Measurements from ENCODE around the gene NGB.
A peak's percentile ranks its signal among the peaks of the same experiment; 100 is the strongest.

The NGB gene

DNA sequence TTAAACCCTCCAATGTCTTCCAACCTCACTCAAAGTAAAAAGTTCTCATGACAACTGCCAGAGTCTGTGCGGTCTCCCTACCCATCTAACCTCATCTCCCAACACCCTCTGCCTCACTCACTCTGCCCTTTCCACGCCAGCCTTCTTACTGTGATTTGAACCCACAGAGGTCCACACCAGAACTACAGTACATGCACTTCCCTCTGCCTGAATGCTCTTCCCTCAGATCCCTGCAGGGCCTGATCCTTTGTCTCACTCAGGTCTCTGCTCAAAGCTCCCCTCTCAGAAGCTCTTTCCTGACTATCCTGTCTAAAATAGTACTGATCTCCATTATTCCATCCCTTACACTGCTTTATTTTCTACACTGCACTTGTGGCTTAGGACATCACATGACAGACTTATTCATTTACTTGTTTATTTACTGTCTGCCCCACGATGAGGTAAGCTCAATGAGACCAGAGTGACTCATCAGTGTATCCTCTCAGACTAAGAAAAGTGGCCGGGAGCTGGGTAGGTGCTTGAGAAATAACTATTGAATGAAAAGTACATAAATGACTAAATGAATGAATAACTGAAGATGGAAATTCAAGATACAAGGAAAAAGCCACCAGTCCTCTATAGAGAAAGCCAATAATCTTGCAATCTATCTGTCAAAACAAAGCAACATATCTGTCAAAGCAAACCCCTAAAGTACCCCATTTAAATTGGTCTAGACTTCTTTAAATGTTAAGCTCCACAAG lies 32.6 kb upstream of the NGB start:
- Histone ChIP-seq H3K9ac (ENCODE audit: low read length) (no peak overlapping the region), H3K9me2 (ENCODE audit: low read depth, low read length) (no peaks in the 10 kb centered on the region), H3K27ac (ENCODE audit: low read depth, low read length, poor library complexity, severe bottlenecking) (no peak overlapping the region), H3K79me2 (ENCODE audit: insufficient read depth, low read length) (no peaks in the 10 kb centered on the region), H3K4me1 (ENCODE audit: insufficient read depth, low read length, severe bottlenecking) (no peaks in the 10 kb centered on the region), H3F3A (ENCODE audit: insufficient read depth, low read length) (no peaks in the 10 kb centered on the region), H4K20me1 (ENCODE audit: insufficient read depth, low read length) (no peaks in the 10 kb centered on the region), H3K27me3 (ENCODE audit: insufficient read depth, low read length) (no peaks in the 10 kb centered on the region), H3K4me3 (ENCODE audit: low read depth, low read length, poor library complexity, severe bottlenecking) (no peak overlapping the region), H3K9me3 (ENCODE audit: low read length) (no peaks in the 10 kb centered on the region), H3K4me2 (ENCODE audit: low read length) (no peak overlapping the region), H2AFZ (ENCODE audit: low read length) (no peak overlapping the region), H3K36me3 (ENCODE audit: insufficient read depth, low read length) (no peaks in the 10 kb centered on the region)
- TF ChIP-seq CTCF (IDR thresholded peaks at IDR 0.05; ENCODE audit: low read length) (no peak), EZH2 (IDR thresholded peaks at IDR 0.05; ENCODE audit: borderline replicate concordance, low read length) (no peak)

DNA sequence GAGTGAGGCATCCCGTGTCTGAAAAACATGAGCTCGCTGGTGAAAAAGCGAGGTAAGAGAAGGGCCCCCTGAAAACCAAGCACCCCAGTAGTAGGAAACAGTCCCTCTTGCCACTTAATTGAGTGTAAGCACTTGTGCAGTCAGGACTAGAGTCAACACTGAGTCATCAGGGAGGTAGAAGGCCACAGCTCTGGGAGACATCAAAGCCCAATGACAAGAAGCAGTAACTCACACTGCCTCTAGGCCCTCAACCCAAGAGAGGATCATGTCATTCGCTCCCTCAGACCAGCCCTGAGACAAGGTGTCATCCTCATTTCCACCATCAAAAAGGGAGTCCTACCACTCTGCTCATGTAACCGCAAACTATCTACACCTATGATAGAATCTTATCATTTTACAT lies 31.9 kb upstream of the NGB start:
- H3K9me3 ChIP-seq (ENCODE audit: low read length): no peaks in the 10 kb centered on the region
- no peak overlapping the region for H3K4me2 ChIP-seq (ENCODE audit: low read length)
- H3K9me2 ChIP-seq (ENCODE audit: low read depth, low read length): no peaks in the 10 kb centered on the region
- no peaks in the 10 kb centered on the region for H3K27me3 ChIP-seq (ENCODE audit: insufficient read depth, low read length)
- H2AFZ ChIP-seq (ENCODE audit: low read length): no peak overlapping the region
- no peaks in the 10 kb centered on the region for H3K79me2 ChIP-seq (ENCODE audit: insufficient read depth, low read length)
- no peaks in the 10 kb centered on the region for H3K4me1 ChIP-seq (ENCODE audit: insufficient read depth, low read length, severe bottlenecking)
- no peak overlapping the region for H3K4me3 ChIP-seq (ENCODE audit: low read depth, low read length, poor library complexity, severe bottlenecking)
- TF ChIP-seq CTCF (IDR thresholded peaks at IDR 0.05; ENCODE audit: low read length): no peak
- TF ChIP-seq EZH2 (IDR thresholded peaks at IDR 0.05; ENCODE audit: borderline replicate concordance, low read length): no peak
- H3K27ac ChIP-seq (ENCODE audit: low read depth, low read length, poor library complexity, severe bottlenecking): no peak overlapping the region
- no peaks in the 10 kb centered on the region for H4K20me1 ChIP-seq (ENCODE audit: insufficient read depth, low read length)
- no peaks in the 10 kb centered on the region for H3K36me3 ChIP-seq (ENCODE audit: insufficient read depth, low read length)
- H3K9ac ChIP-seq (ENCODE audit: low read length): no peak overlapping the region
- H3F3A ChIP-seq (ENCODE audit: insufficient read depth, low read length): no peaks in the 10 kb centered on the region

- no peak overlapping the region for H2AFZ ChIP-seq (ENCODE audit: low read length)
- no peaks in the 10 kb centered on the region for H3K36me3 ChIP-seq (ENCODE audit: insufficient read depth, low read length)
- H3K27me3 ChIP-seq (ENCODE audit: insufficient read depth, low read length): no peaks in the 10 kb centered on the region
- no peak overlapping the region for H3K27ac ChIP-seq (ENCODE audit: low read depth, low read length, poor library complexity, severe bottlenecking)
- no peak overlapping the region for H3K9ac ChIP-seq (ENCODE audit: low read length)
- no peaks in the 10 kb centered on the region for H3K79me2 ChIP-seq (ENCODE audit: insufficient read depth, low read length)
- no peaks in the 10 kb centered on the region for H3K4me1 ChIP-seq (ENCODE audit: insufficient read depth, low read length, severe bottlenecking)
- H3K9me3 ChIP-seq (ENCODE audit: low read length): no peaks in the 10 kb centered on the region
- H3F3A ChIP-seq (ENCODE audit: insufficient read depth, low read length): no peaks in the 10 kb centered on the region
- no peaks in the 10 kb centered on the region for H3K9me2 ChIP-seq (ENCODE audit: low read depth, low read length)
- H3K4me3 ChIP-seq (ENCODE audit: low read depth, low read length, poor library complexity, severe bottlenecking): no peak overlapping the region
- no peaks in the 10 kb centered on the region for H4K20me1 ChIP-seq (ENCODE audit: insufficient read depth, low read length)
- no peak for TF ChIP-seq EZH2 (IDR thresholded peaks at IDR 0.05; ENCODE audit: borderline replicate concordance, low read length)
- peak; percentile 98 for TF ChIP-seq CTCF (IDR thresholded peaks at IDR 0.05; ENCODE audit: low read length)
- H3K4me2 ChIP-seq (ENCODE audit: low read length): no peak overlapping the region
Observed at GRCh38 chr14:77301103-77301502, 30.1 kb upstream of the NGB start.
